ENCODE data around the gene PNPLA8.

DNA sequence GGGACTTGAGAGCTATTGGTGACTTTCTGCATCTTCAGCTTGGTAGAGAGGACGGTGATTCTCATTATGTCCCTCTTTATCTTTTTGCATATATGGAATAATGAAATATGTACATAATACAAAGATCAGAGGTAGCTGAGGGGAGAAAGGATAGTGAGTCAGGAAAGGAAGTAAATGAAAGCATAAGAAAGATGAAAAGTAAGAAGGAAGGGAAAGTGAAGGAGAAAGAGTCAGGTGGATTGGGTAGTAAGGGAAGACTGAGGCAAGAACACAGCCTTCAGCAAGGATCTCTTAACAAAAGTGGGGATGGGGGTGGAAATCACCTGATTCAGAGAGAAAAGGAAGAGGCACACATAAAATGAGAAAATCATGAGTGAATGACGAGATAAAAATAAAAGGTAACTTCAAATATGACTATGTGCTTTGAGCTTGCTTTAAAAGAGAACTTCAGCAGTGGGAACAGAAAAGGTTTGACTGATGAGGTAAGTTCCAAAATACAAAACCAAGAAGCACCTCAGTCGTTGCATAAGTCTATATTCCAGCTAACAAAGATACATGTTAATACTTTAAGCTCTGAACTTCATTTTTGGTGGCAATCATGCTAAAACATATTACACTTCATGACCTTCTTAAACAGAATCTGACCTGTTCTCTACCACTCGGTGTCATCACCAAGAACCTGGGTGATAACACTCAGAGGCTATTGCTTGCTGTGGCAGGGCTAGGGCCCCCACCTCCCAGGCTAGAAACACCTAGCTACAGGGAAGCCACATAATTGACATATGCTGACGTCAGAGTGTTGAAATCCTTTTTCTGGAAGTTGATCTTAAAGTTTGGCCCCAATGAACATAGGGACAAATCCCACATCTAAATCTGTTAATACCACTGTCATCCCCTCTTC, 102.6 kb downstream of the PNPLA8 start:
- TF ChIP-seq, protein P1, sequence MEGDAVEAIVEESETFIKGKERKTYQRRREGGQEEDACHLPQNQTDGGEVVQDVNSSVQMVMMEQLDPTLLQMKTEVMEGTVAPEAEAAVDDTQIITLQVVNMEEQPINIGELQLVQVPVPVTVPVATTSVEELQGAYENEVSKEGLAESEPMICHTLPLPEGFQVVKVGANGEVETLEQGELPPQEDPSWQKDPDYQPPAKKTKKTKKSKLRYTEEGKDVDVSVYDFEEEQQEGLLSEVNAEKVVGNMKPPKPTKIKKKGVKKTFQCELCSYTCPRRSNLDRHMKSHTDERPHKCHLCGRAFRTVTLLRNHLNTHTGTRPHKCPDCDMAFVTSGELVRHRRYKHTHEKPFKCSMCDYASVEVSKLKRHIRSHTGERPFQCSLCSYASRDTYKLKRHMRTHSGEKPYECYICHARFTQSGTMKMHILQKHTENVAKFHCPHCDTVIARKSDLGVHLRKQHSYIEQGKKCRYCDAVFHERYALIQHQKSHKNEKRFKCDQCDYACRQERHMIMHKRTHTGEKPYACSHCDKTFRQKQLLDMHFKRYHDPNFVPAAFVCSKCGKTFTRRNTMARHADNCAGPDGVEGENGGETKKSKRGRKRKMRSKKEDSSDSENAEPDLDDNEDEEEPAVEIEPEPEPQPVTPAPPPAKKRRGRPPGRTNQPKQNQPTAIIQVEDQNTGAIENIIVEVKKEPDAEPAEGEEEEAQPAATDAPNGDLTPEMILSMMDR (conservative IDR thresholded peaks at IDR 0.05 in 1 of 2, IDR thresholded peaks at IDR 0.05 in 1 of 2; ENCODE audit: extremely low read depth in 1 of 2, insufficient read depth in 1 of 2, low read depth in 1 of 2, low read length in 2 of 2) = no peak
- TF ChIP-seq EZH2 (IDR thresholded peaks at IDR 0.05; ENCODE audit: borderline replicate concordance, low read length) = no peak

All from mammary epithelial cell (primary cell).